ENCODE data around the gene GRWD1. TPM values are rescaled to one million over a fixed set of nuclear protein-coding genes. Genes with fewer than 3 reads are reported as not detected.

Gene GRWD1
- total RNA-seq, result 10 to 100 TPM; 16.0 to 20.4 (median 17.3) TPM
- polyA plus RNA-seq, result 7.2 TPM
- long read RNA-seq, donor 1, full-length matches to known transcripts, result 96 of 106 reads
- long read RNA-seq, donor 1, partial matches to known transcripts, result 9 of 106 reads
- long read RNA-seq, donor 1, other reads (novel, unspliced or antisense), result 1 of 106 reads
- long read RNA-seq, donor 2, full-length matches to known transcripts, result 44 of 50 reads
- long read RNA-seq, donor 2, partial matches to known transcripts, result 4 of 50 reads
- long read RNA-seq, donor 2, other reads (novel, unspliced or antisense), result 2 of 50 reads
- long read RNA-seq, donor 3, full-length matches to known transcripts, result 324 of 333 reads
- long read RNA-seq, donor 3, partial matches to known transcripts, result 4 of 333 reads
- long read RNA-seq, donor 3, other reads (novel, unspliced or antisense), result 5 of 333 reads
- long read RNA-seq, donor 4, full-length matches to known transcripts, result 25 of 29 reads
- long read RNA-seq, donor 4, partial matches to known transcripts, result 4 of 29 reads
- long read RNA-seq, donor 4, other reads (novel, unspliced or antisense), result 0 of 29 reads

DNA sequence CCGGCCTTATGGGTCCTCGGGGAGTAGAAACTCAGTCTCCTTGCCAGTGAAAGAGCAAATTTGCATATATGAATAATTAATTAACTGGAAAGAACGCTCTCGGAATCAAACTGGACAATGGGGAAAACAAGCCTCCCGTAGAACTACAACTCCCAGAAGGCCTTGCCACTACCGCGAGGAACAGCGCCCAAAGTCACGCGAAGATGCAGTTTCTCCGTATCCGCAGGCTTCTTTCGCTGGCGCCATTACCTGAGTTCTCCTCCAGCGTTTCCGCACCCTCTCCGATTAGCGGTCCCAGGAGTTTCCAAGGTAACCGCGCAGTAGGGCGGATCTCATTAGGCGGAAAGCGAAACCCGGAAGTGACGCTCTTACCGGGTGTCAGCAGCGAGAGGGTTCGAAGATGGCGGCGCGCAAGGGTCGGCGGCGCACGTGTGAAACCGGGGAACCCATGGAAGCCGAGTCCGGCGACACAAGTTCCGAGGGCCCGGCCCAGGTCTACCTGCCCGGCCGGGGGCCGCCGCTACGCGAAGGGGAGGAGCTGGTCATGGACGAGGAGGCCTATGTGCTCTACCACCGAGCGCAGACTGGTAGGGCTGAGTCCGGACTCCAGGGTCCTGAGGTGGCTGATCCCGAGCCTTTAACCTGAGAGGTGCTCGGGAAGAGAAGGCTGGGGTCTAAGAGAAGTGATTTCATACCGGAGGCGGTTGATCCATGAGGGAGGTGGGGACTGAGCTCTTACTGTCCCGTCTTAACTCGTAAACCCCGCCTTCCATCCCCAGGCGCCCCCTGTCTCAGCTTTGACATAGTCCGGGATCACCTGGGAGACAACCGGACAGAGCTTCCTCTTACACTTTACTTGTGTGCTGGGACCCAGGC lies at the start of gene GRWD1:
Gene GRWD1, plus strand, starts transcription at position 378 of the 876 bp plus-strand sequence. Its CDS starts 23 bp downstream, at position 401.
- under 1% methylated on average over 61 of the region's 61 CpGs for WGBS
- DNase-seq (peak; percentile 93 to 95 (median 93)), ATAC-seq (peak; percentile 91 to 94)
- Histone ChIP-seq H3K27me3 (ENCODE audit: control insufficient read depth, insufficient read depth) (no peaks in the 10 kb centered on the region), H3K4me3 (ENCODE audit: low read length) (peak within 1 kb of the TSS; percentile 91), H3K27ac (ENCODE audit: low read length) (peak within 1 kb of the TSS; percentile 99), H3K4me1 (ENCODE audit: control insufficient read depth, insufficient read depth, low read length) (no peaks in the 10 kb centered on the region), H3K9me3 (ENCODE audit: control insufficient read depth, low read length) (no peaks in the 10 kb centered on the region)
- intact Hi-C loops (cut with DNase I), result no loop called here

DNA sequence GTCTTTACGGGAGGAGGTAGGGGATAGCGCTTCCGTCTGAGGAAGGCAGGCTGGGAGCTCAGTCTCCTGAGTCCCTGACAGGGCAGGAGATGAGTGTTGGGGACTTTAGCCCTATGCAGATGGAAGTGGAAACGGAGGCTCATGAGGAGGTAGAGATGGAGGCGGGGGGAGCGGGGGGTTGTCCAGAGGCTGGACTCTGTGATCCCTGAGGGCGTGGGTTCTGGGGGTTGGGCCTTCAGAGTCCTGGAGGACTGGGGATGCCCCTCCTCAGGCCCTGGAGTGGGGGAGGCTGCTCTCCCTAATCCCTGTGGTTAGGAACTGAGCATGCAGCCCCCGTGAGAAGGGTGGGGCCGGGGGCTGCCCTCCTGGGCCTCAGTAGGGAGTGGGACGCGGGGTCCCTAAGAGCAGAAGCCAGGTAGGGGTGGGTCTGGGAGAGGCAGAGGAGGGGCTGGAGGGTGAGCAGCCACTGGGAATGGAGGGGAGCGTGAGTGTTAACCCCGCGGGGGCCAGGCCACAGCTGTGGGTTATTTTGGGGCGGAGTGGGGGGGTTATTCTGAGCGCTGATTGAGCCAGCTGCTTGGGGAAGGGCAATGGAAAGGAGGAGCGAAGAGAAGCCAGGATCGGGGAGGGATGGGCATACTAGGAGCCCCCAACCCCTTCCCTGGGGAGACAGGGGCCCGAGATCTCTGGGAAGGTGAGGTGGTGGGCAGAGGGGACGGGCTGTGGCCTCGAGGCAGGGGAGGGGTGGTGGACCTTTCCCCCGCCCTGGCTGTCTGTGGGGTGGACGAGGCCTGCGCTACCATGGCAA lies 49.6 kb upstream of the GRWD1 start:
- no peak overlapping the region for H3K27ac ChIP-seq (ENCODE audit: low read length)
- ATAC-seq, result no peak
- no peaks in the 10 kb centered on the region for H3K27me3 ChIP-seq (ENCODE audit: control insufficient read depth, insufficient read depth)
- 52% methylated on average over 24 of the region's 24 CpGs for WGBS
- H3K4me3 ChIP-seq (ENCODE audit: low read length), result no peak overlapping the region
- no peak for DNase-seq
- H3K9me3 ChIP-seq (ENCODE audit: control insufficient read depth, low read length), result no peaks in the 10 kb centered on the region
- intact Hi-C loops (cut with DNase I), result no loop called here
- no peaks in the 10 kb centered on the region for H3K4me1 ChIP-seq (ENCODE audit: control insufficient read depth, insufficient read depth, low read length)

DNA sequence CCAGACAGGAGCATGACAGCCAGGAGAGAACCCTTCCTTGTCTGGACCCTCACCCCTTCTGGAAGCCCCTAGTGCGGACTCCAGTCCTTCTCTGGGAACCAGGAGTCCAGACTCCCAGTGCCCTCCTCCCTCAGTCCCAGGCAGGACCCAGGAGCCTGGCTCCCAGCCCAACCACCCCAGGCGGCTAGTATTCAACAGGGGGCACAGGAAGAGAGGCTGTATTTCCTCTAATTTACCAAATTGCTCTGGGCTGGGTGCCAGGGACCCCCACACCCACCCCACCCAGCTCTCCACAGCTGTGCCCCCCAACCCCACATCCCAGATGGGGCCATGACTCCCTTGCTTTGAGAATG lies 49.0 kb upstream of the GRWD1 start:
- Histone ChIP-seq H3K4me1 (ENCODE audit: control insufficient read depth, insufficient read depth, low read length) (no peaks in the 10 kb centered on the region), H3K4me3 (ENCODE audit: low read length) (no peak overlapping the region), H3K27me3 (ENCODE audit: control insufficient read depth, insufficient read depth) (no peaks in the 10 kb centered on the region), H3K9me3 (ENCODE audit: control insufficient read depth, low read length) (no peaks in the 10 kb centered on the region), H3K27ac (ENCODE audit: low read length) (no peak overlapping the region)
- intact Hi-C loops (cut with DNase I), result no loop called here
- DNase-seq (no peak), ATAC-seq (no peak)
- WGBS, result 53% methylated on average over 2 of the region's 2 CpGs

DNA sequence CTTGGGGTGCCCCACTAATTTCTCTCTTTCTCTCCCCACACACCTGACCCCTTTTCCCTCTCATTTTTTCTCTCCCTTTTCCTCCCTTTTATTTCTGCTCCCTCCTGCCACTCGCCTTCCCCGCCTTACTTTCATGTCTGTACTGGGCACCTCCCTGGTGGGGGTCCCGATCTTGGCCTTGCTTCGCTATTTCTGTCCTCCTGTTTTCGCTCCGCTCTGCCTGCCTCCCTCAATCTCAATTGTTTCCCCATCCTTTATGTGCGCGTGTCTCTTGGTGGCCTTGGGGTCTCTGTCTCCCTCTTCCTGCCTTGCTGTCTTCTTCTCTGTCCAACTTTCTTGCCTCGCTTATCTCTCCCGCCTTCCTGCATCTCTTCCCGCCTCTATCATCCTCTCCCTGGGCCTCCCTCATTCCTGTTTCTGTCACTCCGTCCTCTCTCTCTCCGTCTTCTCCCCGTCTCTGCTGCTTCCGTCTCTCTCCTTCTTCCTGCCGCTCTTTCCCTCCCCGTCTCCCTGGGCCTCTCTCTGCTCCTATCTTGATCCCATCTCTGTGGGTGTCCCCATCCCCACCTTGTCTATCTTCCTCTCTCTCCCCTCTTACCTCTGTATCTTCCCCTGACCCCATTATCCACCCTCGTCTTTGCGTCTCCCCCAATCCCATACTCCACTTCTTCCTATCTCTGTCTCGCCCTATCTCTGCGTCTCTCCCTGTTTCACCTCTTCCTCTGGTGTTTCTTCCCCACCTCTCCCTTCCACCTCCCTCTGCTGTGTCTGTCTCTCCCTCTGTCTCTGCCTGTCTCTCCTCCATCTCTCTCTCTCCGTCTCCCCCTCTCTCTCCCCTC lies 48.3 kb upstream of the GRWD1 start:
- Histone ChIP-seq H3K27ac (ENCODE audit: low read length) (no peak overlapping the region), H3K4me3 (ENCODE audit: low read length) (peak overlapping the region; percentile 48), H3K9me3 (ENCODE audit: control insufficient read depth, low read length) (no peaks in the 10 kb centered on the region), H3K27me3 (ENCODE audit: control insufficient read depth, insufficient read depth) (no peaks in the 10 kb centered on the region), H3K4me1 (ENCODE audit: control insufficient read depth, insufficient read depth, low read length) (no peaks in the 10 kb centered on the region)
- 29% methylated on average over 22 of the region's 22 CpGs for WGBS
- intact Hi-C loops (cut with DNase I), result no loop called here
- DNase-seq, result no peak
- no peak for ATAC-seq

DNA sequence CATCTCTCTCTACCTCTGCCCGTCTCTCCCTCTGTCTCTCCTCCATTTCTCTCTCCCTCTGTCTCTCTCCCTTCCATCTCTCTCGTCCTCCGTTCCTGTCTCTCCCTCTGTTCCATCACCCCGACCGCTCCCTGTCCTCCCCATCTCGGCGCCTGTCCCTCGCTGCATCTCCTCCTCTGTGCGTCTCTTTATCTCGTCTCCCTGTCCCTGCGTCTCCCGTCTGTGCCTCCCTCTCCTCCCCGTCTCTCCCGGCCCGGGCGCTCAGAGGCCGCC lies 47.7 kb upstream of the GRWD1 start:
- Histone ChIP-seq H3K4me1 (ENCODE audit: control insufficient read depth, insufficient read depth, low read length) (no peaks in the 10 kb centered on the region), H3K27ac (ENCODE audit: low read length) (no peak overlapping the region), H3K4me3 (ENCODE audit: low read length) (peak overlapping the region; percentile 48), H3K9me3 (ENCODE audit: control insufficient read depth, low read length) (no peaks in the 10 kb centered on the region), H3K27me3 (ENCODE audit: control insufficient read depth, insufficient read depth) (no peaks in the 10 kb centered on the region)
- DNase-seq, result no peak
- no peak for ATAC-seq
- intact Hi-C loops (cut with DNase I), result no loop called here
- WGBS, result 2% methylated on average over 17 of the region's 17 CpGs

DNA sequence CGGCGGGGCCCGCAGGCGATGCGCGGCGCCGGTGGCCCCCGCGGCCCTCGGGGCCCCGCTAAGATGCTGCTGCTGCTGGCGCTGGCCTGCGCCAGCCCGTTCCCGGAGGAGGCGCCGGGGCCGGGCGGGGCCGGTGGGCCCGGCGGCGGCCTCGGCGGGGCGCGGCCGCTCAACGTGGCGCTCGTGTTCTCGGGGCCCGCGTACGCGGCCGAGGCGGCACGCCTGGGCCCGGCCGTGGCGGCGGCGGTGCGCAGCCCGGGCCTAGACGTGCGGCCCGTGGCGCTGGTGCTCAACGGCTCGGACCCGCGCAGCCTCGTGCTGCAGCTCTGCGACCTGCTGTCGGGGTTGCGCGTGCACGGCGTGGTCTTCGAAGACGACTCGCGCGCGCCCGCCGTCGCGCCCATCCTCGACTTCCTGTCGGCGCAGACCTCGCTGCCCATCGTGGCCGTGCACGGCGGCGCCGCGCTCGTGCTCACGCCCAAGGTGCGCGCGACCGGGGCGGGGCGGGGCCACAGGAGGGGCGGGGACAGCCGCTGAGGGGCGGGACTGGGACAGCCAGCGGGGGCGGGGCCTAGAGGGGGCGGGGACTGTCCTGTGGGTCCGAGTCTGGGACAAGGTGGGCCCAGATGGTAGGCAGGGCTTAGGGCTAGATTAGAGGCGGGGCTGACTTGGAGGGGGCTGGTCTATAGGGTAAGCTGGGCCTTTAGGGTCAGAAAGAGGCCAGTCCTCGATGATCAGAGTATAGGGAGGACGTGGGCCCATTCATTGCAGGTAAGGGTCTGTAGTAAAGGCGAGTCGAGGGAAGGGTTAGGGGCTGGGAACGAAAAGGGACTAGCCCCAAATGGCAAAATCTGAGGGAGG lies 47.2 kb upstream of the GRWD1 start:
- intact Hi-C loops (cut with DNase I), result no loop called here
- 7% methylated on average over 104 of the region's 104 CpGs for WGBS
- Histone ChIP-seq H3K9me3 (ENCODE audit: control insufficient read depth, low read length) (no peaks in the 10 kb centered on the region), H3K4me3 (ENCODE audit: low read length) (peak overlapping the region; percentile 48), H3K27ac (ENCODE audit: low read length) (no peak overlapping the region), H3K4me1 (ENCODE audit: control insufficient read depth, insufficient read depth, low read length) (no peaks in the 10 kb centered on the region), H3K27me3 (ENCODE audit: control insufficient read depth, insufficient read depth) (no peaks in the 10 kb centered on the region)
- DNase-seq (peak; percentile 81 to 93 (median 92)), ATAC-seq (peak; percentile 65 to 71)

DNA sequence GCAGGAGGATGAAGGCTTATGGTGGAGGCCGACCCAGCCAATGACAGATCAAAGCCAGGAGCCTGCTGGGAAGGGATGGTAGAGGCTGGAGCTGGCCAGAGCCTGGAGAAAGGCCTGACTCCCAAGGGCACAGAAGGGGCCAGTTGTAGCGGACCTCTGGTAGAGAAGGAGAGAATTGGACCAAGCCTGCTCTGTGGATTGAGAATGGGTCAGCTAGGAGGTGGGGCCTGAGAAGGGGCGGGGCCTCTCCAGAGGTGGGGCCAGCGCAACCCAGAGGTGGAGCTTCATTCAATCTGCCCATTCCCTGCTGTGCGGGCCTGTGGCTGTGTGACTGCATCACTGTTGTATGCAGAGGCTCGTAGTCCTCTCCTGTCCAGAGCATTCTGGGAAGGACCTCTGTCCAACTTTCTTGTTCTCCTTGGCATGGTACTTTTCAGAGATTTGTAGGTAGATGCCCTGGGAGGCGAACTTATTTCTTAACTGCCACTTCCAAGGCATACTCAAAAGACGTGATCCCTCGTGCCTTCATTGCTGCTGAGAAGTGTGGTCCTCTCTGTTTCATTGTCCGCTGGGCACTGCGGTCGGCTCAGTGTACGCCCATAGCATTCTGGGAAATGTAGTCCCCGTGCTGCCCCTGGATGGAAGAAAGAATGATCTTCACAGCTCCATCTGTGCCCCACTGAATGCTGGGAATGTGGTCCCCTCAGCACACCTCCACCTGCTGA lies 45.6 kb upstream of the GRWD1 start:
- H3K27ac ChIP-seq (ENCODE audit: low read length), result peak overlapping the region; percentile 2
- ATAC-seq, result peak; percentile 76 to 81
- peak; percentile 73 to 87 (median 86) for DNase-seq
- no peaks in the 10 kb centered on the region for H3K27me3 ChIP-seq (ENCODE audit: control insufficient read depth, insufficient read depth)
- H3K4me3 ChIP-seq (ENCODE audit: low read length), result no peak overlapping the region
- no peaks in the 10 kb centered on the region for H3K4me1 ChIP-seq (ENCODE audit: control insufficient read depth, insufficient read depth, low read length)
- intact Hi-C loops (cut with DNase I), result no loop called here
- WGBS, result 31% methylated on average over 14 of the region's 14 CpGs
- H3K9me3 ChIP-seq (ENCODE audit: control insufficient read depth, low read length), result no peaks in the 10 kb centered on the region

DNA sequence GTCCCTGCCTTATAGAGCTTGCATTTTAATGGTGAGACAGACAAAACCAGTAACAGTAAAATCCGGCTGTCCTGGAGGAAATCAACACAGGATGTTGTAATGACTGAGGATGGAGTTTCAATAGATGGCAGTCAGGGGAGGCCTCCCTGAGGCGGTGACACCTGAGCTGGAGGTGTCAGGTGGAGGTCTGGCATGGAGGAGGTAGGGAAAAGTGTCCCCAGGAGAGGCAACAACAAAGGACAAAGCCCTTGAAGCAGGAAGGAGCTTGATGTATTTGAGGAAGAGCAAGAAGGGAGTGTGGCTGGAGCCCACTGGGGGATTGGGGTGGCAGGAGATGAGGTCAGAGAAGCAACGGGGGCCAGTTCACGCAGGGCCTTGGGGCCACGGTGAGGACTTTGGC lies 44.5 kb upstream of the GRWD1 start:
- Histone ChIP-seq H3K27ac (ENCODE audit: low read length) (no peak overlapping the region), H3K4me3 (ENCODE audit: low read length) (no peak overlapping the region), H3K9me3 (ENCODE audit: control insufficient read depth, low read length) (no peaks in the 10 kb centered on the region), H3K4me1 (ENCODE audit: control insufficient read depth, insufficient read depth, low read length) (no peaks in the 10 kb centered on the region), H3K27me3 (ENCODE audit: control insufficient read depth, insufficient read depth) (no peaks in the 10 kb centered on the region)
- intact Hi-C loops (cut with DNase I), result no loop called here
- WGBS, result 67% methylated on average over 5 of the region's 5 CpGs
- ATAC-seq (no peak), DNase-seq (no peak)

DNA sequence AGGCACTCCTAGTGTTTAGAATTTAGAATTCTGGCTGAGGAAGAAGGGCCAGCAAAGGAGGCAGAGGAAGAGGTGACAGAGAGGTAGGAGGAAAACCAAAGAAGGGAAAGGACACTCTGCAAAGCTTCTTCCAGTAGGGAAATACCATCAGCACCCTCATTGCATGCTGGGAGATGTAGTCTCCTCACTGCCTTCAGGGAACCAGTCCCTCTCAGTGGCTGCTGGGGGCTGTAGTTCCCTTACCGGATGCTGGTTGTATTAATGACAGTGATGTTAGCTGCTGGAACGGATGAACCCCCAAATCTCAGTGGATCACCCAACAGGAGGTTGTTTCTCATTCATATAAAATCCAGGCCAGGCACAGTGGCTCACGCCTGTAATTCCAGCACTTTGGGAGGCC lies 42.2 kb upstream of the GRWD1 start:
- 34% methylated on average over 3 of the region's 3 CpGs for WGBS

More for the DNA sequence above, 42.2 kb upstream of the GRWD1 start:
- Histone ChIP-seq H3K4me3 (ENCODE audit: low read length) (no peak overlapping the region), H3K27me3 (ENCODE audit: control insufficient read depth, insufficient read depth) (no peaks in the 10 kb centered on the region), H3K9me3 (ENCODE audit: control insufficient read depth, low read length) (no peaks in the 10 kb centered on the region), H3K27ac (ENCODE audit: low read length) (no peak overlapping the region), H3K4me1 (ENCODE audit: control insufficient read depth, insufficient read depth, low read length) (no peaks in the 10 kb centered on the region)
- intact Hi-C loops (cut with DNase I), result no loop called here
- peak; percentile 47 to 50 for ATAC-seq
- peak in 1 of 3 donors; percentile 68 for DNase-seq
